HCT116 (cell line): Measurements from ENCODE around the gene ORAI2.

Experiments
- CEBPB ChIP-seq: IDR thresholded peaks from 2 replicates; pipeline ENCODE4 v1.6.1; 2012; ENCODE audit warnings: low read depth
- CTCF ChIP-seq, 3 experiments: fragments of 200-600 bp in 1 of 3; sonication (generic) in 1 of 3; IDR thresholded peaks in 2 of 3; conservative IDR thresholded peaks in 1 of 3; 2 replicates each; pipeline ENCODE4 v1.5.1; 2012 to 2017; ENCODE audit warnings: low read depth in 2 of 3, low read length in 2 of 3, antibody characterized with exemption in 1 of 3, borderline replicate concordance in 1 of 3, control low read depth in 1 of 3, mild to moderate bottlenecking in 1 of 3, mixed read lengths in 1 of 3, mixed run types in 1 of 3, moderate library complexity in 1 of 3; ENCODE audit not compliant: insufficient read depth in 1 of 3
- EZH2 ChIP-seq: fragments of 200-600 bp; sonication (generic); IDR thresholded peaks from 2 replicates; pipeline ENCODE4 v1.6.1; 2017; ENCODE audit warnings: antibody characterized with exemption, mixed run types
- ZNF274 ChIP-seq: fragments of 200-500 bp; sonication (Bioruptor generic); IDR thresholded peaks from 2 replicates; pipeline ENCODE4 v1.6.1; 2014; ENCODE audit warnings: mild to moderate bottlenecking, low read depth, low read length, inconsistent platforms

DNA sequence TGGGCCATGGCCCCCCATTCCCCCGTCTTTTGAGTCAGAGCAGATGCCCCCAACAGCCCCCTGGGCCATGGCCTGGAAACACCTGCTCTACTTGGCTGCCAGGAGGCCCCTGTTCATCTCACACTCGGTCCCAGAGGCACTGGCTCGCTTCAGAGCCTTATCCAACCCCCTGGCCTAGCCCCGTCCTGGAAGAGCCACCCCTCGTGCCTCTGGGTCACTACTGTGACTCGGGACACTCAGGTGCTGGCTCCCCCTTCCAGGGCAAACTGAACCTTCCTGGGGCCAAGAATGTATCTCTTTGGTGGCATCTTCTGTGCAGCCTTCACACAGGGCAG is 38.4 kb downstream of the ORAI2 start:
- TF ChIP-seq EZH2 (no peak), CTCF (IDR thresholded peaks at IDR 0.05 in 2 of 3, conservative IDR thresholded peaks at IDR 0.05 in 1 of 3; ENCODE audit: borderline replicate concordance in 1 of 3, insufficient read depth in 1 of 3, low read depth in 2 of 3, low read length in 2 of 3) (no peak), ZNF274 (no peak), CEBPB (no peak)
